ENCODE measurements around the gene CNTNAP3.
"Not testable (repeated sequence)": the region's sequence is repeated elsewhere in the genome, so short reads cannot be mapped to it uniquely, and the experiment has no call there.

DNA sequence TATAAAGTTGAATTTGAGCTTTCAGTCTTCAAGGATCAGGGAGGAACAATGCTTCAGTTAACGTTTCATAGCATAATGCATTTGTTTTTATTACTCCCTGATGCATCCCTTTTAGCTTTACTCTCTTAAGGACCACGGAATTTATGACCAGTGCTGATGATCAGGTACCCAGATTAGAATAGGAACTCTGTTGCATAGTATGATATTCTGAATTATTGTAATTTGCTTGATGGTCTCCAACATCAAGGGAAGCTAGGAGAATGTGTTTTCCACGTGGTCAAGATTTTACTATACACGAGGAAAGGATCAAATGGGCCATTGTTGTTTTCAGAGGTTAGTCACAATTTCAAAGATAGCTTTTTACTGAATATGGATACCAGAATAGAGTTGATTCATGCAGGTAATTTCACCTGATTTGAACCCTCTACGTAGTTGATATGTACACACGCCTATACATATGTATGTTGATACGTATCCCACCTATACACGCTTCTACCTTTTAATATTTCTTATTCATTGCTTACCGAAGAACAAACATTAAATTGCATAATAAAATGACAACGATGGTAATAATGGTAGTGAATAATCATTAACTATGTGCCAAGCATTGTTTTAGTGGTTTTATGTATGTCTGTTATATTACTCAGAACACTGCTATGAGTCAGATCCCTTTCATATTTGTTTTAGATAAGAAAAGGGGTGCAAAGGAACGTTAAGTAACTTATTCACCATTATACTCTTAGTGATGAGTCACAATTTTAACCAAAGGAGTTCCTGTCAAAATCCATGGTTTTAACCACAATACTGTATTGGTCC lies 257.6 kb downstream of the CNTNAP3 start:
- not testable (repeated sequence) for TF ChIP-seq FOXK1 (CRISPR knock-in tag; IDR thresholded peaks at IDR 0.05; ENCODE audit: borderline replicate concordance, low read depth); POLR2AphosphoS5 (IDR thresholded peaks at IDR 0.05; ENCODE audit: low read depth, low read length); SALL2 (CRISPR knock-in tag; IDR thresholded peaks at IDR 0.05); ZSCAN20 (CRISPR knock-in tag; IDR thresholded peaks at IDR 0.05; ENCODE audit: borderline replicate concordance); MEIS2 (CRISPR knock-in tag; IDR thresholded peaks at IDR 0.05); MTA3 (CRISPR knock-in tag; IDR thresholded peaks at IDR 0.05); ZNF234 (CRISPR knock-in tag; conservative IDR thresholded peaks at IDR 0.05); POLR2A (IDR thresholded peaks at IDR 0.05; ENCODE audit: insufficient read depth in 1 of 2, low read depth in 2 of 2, low read length in 2 of 2)
- TF ChIP-seq, protein P1, sequence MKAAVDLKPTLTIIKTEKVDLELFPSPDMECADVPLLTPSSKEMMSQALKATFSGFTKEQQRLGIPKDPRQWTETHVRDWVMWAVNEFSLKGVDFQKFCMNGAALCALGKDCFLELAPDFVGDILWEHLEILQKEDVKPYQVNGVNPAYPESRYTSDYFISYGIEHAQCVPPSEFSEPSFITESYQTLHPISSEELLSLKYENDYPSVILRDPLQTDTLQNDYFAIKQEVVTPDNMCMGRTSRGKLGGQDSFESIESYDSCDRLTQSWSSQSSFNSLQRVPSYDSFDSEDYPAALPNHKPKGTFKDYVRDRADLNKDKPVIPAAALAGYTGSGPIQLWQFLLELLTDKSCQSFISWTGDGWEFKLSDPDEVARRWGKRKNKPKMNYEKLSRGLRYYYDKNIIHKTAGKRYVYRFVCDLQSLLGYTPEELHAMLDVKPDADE (CRISPR knock-in tag; IDR thresholded peaks at IDR 0.05) = not testable (repeated sequence)
- peak; percentile 54; the same call in 1 of the 2 replicates for TF ChIP-seq RARA (CRISPR knock-in tag; IDR thresholded peaks at IDR 0.05)
- TF ChIP-seq, protein P2, sequence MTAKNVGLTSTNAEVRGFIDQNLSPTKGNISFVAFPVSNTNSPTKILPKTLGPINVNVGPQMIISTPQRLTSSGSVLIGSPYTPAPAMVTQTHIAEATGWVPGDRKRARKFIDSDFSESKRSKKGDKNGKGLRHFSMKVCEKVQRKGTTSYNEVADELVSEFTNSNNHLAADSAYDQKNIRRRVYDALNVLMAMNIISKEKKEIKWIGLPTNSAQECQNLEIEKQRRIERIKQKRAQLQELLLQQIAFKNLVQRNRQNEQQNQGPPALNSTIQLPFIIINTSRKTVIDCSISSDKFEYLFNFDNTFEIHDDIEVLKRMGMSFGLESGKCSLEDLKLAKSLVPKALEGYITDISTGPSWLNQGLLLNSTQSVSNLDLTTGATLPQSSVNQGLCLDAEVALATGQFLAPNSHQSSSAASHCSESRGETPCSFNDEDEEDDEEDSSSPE (CRISPR knock-in tag; IDR thresholded peaks at IDR 0.05) = not testable (repeated sequence)
